Epidermal melanocyte (primary cell): ENCODE measurements around the gene NPM1.
"Not testable (repeated sequence)": the region's sequence is repeated elsewhere in the genome, so short reads cannot be mapped to it uniquely, and the experiment has no call there.

ENCODE experiments used
- DNase-seq: peaks from one replicate; pipeline ENCODE4 v3.0.0; 2011; ENCODE audit warnings: low spot score; ENCODE audit not compliant: insufficient read length

NPM1 gene

GRCh38 chr5:171384999-171385398 is 2.6 kb upstream of the NPM1 start:
- not testable (repeated sequence) for DNase-seq

DNA sequence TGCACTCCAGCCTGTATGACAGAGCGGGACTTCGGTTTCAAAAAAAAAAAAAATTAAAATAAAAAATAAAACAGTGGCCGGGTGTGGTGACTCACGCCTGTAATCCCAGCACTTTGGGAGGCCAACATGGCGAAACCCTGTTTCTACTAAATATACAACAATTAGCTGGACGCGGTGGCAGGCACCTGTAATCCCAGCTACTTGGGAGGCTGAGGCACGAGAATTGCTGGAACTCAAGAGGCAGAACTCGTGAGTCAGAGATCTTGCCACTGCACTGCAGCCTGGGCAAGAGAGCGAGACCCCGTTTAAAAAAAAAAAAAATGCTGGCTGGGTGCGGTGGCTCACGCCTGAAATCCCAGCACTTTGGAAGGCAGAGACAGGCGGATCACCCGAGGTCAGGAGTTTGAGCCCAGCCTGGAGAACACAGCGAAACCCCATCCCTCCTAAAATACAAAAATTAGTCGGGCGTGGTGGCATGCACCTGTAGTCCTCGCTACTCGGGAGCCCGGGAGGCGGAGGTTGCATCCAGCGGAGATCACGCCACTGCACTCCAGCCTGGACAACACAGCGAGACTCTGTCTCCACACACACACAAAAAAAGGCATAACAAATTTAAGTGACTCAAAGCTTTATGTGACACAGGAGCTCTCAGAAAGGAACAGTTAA is 1.5 kb upstream of the NPM1 start:
- DNase-seq, result no peak

- no peak for DNase-seq
Measured at GRCh38 chr5:171386861-171387344, 746 bp upstream of the NPM1 start.

GRCh38 chr5:171387970-171388815 is 544 bp downstream of the NPM1 start:
- DNase-seq, result peak; percentile 38

DNA sequence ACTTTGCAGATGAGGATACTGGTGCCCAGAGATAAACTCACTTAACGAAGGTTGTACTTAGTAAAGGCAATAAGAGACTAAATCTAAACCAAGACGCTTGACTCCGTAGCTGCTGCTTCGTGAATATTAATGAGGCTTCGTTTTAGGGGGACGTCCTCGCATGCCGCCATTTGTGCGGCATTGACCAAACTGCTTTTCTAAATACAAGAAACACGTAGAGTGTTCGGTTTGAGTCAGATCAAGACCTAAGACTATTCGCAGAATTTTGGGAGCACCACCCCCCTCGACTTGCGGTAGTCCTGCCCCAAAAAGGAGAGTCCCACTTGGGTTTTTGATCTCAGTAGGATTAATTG is 1.1 kb downstream of the NPM1 start:
- DNase-seq, result no peak

- no peak for DNase-seq
Measured at GRCh38 chr5:171390883-171391677, 3.4 kb downstream of the NPM1 start.

- DNase-seq, result no peak
Measured at GRCh38 chr5:171391996-171392577, 4.4 kb downstream of the NPM1 start.

- no peak for DNase-seq
Measured at GRCh38 chr5:171392585-171393159, 5.0 kb downstream of the NPM1 start.

DNA sequence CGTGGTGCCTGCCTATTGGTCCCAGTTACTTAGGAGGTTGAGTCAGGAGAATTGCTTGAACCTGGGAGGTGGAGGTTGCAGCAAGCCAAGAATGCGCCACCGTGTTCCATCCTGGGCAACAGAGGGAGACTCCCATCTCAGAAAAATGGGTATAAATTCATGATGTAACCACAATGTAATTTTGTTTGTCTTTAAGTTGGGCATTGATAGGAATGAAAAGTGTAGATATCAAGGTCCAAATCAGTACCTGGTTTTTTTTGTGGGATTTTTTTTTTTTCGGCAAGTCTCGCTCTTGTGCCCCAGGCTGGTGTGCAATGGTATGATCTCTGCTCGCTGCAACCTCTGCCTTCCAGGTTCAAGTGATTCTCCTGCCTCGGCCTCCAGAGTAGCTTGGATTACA is 7.4 kb downstream of the NPM1 start:
- no peak for DNase-seq

DNA sequence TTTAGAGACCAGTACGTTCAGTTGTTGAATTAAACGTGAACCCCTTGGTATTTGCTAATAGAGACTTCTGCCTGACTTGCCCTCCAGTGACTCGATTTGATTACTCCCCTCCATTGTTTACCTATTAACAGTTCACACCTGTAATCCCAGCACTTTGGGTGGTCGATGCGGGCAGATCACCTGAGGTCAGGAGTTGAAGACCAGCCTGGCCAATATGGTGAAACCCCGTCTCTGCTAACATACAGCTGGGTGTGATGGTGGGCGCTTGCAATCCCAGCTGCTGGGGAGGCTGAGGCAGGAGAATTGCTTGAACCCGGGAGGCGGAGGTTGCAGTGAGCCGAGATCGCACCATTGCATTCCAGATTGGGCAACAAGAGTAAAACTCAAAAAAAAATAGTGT is 8.9 kb downstream of the NPM1 start:
- DNase-seq, result not testable (repeated sequence)

GRCh38 chr5:171397190-171397589 is 9.5 kb downstream of the NPM1 start:
- no peak for DNase-seq

DNA sequence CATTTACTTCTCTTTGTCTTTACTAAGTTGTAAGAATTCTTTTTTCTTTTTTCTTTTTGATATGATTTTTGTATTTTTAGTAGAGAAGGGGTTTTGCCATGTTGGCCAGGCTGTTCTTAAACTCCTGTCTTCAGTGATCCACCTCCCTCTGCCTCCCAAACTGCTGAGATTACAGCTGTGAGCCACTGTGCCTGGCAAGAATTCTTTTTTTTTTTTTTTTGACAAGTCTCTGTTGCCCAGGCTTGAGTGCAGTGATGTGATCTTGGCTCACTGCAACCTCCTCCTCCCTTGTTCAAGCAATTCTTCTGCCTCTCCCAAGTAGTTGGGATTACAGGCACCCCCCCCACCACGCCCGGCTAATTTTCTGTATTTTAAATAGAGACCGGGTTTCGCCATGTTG is 9.9 kb downstream of the NPM1 start:
- no peak for DNase-seq

- not testable (repeated sequence) for DNase-seq
Measured at GRCh38 chr5:171398660-171399059, 11.0 kb downstream of the NPM1 start.

DNA sequence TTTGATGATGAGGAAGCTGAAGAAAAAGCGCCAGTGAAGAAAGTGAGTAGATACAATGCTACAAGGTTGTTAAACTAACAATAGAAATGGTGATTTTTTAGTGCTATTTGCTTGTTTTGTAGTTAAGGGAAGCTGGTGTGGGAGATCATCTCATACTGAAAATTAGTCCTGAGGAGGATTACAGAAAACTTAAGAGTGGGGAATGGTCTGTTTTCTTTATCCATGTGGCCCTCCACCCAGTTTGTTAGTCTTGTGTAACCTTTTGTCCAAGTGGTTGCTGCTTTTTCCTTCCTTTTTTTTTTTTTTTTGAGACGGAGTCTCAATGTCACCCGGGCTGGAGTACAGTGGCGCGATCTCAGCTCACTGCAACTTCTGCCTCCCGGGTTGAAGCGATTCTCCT is 12.5 kb downstream of the NPM1 start:
- DNase-seq, result no peak

DNA sequence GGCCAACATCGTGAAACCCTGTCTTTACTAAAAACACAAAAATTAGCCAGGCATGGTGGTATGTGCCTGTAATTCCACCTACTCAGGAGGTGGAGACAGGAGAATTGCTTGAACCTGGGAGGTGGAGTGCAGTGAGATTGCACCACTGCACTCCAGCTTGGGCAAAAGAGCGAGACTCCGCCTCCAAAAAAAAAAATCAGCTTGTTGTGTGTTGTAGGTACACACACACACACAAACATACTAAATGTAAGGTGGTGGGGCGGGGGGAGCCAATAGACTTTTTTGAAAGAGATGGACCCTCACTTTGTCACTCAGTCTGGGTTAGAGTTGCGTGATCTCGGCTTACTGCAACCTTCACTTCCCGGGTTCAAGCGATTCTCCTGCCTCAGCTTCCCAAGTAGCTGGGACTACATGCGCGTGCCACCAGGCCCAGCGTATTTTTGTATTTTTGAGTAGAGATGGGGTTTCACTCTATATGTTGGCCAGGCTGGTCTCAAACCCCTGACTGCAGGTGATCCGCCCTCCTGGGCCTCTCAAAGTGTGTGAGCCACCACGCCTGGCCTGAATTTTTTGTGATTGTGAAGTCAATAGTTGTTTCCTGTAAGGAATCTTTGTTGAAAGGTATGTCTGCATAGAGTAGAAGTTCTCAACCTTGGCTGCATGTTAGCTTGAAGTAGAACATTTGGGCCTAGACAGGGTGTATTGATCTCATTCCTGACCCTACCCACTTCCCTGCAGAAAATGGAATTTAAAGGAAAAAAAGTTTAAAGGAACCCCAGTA is 13.7 kb downstream of the NPM1 start:
- no peak for DNase-seq

- DNase-seq, result not testable (repeated sequence)
Measured at GRCh38 chr5:171402751-171403150, 15.1 kb downstream of the NPM1 start.

- no peak for DNase-seq
Measured at GRCh38 chr5:171405615-171406014, 18.0 kb downstream of the NPM1 start.

- no peak for DNase-seq
Measured at GRCh38 chr5:171407234-171407633, 19.6 kb downstream of the NPM1 start.

DNA sequence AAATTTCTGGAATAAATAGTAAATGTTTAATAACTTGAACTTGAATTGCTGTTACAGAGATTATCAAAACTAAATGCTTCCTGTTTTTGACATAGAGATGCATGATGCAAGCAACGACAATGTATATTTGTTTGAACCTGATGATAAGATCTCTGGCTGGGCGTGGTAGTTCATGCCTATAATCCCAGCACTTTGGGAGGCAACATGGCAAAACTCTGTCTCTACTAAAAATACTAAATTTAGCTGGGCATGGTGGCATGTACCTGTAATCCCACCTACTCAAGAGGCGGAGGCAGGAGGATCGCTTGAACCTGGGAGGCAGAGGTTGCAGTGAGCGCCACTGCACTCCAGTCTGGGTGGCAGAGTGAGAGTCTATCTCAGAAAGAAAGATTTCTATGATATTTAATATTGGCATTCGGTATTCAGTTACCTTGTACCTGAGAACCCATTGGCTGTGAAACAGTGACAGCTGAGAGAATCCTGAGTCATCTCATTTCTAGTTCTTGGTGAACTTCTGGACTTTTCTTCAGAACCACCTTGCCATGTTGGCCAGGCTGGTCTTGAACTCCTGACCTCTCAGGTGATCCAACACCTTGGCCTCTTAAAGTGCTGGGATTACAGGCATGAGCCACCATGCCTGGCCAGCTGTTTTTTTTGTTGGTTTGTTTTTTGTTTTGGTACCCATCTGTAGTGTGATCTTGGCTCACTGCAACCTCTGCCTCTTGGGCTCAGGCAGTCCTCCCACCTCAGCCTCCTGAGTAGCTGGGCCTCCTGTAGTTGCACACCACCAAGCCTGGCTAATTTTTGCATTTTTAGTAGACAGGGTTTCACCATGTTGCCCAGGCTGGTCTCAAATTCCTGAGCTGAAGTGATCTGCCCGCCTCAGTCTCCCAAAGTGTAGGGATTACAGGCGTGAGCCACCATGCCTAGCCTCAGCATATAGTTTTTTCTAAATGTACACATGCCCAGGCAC is 21.8 kb downstream of the NPM1 start:
- DNase-seq, result no peak
